Adrenal gland (tissue), 12 donors: Measurements from ENCODE around the gene PCDHGA2. TPM values are rescaled to one million over a fixed set of nuclear protein-coding genes. Genes with fewer than 3 reads are reported as not detected.

ENCODE experiments used
- DNase-seq, 7 donors: peaks; one replicate each; pipeline ENCODE4 v3.0.0-alpha.2; 2019 to 2020
- H3K27ac ChIP-seq, 5 donors: fragments of 200-600 bp; sonication (generic) in 4 of 5; 1 replicate in 3 of 5; 2 replicates in 2 of 5; pipeline versions ENCODE4 v1.5.1 to v1.8.0; 2016 to 2020; ENCODE audit warnings: mild to moderate bottlenecking in 1 of 5
- H3K27me3 ChIP-seq: fragments of 200-600 bp; 2 replicates; pipeline ENCODE4 v1.8.0; 2021
- H3K36me3 ChIP-seq, 2 donors: fragments of 200-600 bp; replicated peaks in 1 of 2; 1 replicate in 1 of 2; 2 replicates in 1 of 2; pipeline versions ENCODE4 v1.5.1 to v1.8.0; 2018 to 2022
- H3K4me1 ChIP-seq, 2 donors: fragments of 200-600 bp; replicated peaks in 1 of 2; 1 replicate in 1 of 2; 2 replicates in 1 of 2; pipeline versions ENCODE4 v1.5.1 to v1.8.0; 2018 to 2021
- H3K4me3 ChIP-seq, 4 donors: fragments of 200-600 bp; sonication (generic) in 3 of 4; one replicate each; pipeline ENCODE4 v1.5.1; 2016 to 2018
- H3K9me3 ChIP-seq, 3 donors: fragments of 200-600 bp; sonication (generic) in 1 of 3; replicated peaks in 1 of 3; 1 replicate in 2 of 3; 2 replicates in 1 of 3; pipeline versions ENCODE4 v1.5.1 to v1.8.0; 2016 to 2021
- CTCF ChIP-seq, 6 experiments: fragments of 450-650 bp in 4 of 6; fragments of 200-600 bp in 2 of 6; sonication (generic) in 1 of 6; IDR thresholded peaks; 1 replicate in 5 of 6; 2 replicates in 1 of 6; pipeline versions ENCODE4 v1.5.1 to v1.8.0; 2016 to 2021; ENCODE audit warnings: antibody characterized with exemption in 6 of 6, mild to moderate bottlenecking in 2 of 6, moderate library complexity in 1 of 6
- POLR2A ChIP-seq, 2 donors: fragments of 450-650 bp; IDR thresholded peaks; one replicate each; pipeline ENCODE4 v1.6.1; 2017; ENCODE audit warnings: antibody characterized with exemption in 2 of 2, mild to moderate bottlenecking in 2 of 2, moderate library complexity in 1 of 2
- WGBS, 4 donors: extraction: QIAGEN DNeasy Blood & Tissue Kit in 2 of 4; methylation state at CpG; one replicate each; pipeline versions ENCODE4 v1.1.5 to v1.1.7; 2013 to 2017; 5-methylcytosine and 5-hydroxymethylcytosine counted together
- intact Hi-C, 2 donors: fragments of 100-400 bp; cut with DNase I; formaldehyde crosslinking; loops; one replicate each; pipeline versions ENCODE4 v1.14.1 to v1.15.0; 2022 to 2023
- polyA plus RNA-seq, 3 donors: library from polyadenylated mRNA; stranded (reverse); fragments of 200-250 nt in 2 of 3; fragments of 350-450 nt in 1 of 3; fragmentation: Illumina TruSeq in 1 of 3; extraction: RNeasy Lipid Tissue Mini Kit (QIAGEN cat#74804) in 1 of 3; gene quantifications; one replicate each; pipeline ENCODE4 v1.2.3, GENCODE V29; 2013 to 2014
- total RNA-seq, 9 donors: library from RNA; depleted of rRNA in 4 of 9; stranded (reverse); fragments of >200 nt in 4 of 9; fragments of 120-200 nt in 1 of 9; fragmentation: NEBNext Ultra II Directional in 1 of 9; extraction: Animal tissue kit (Norgen Biotek cat#: 25700) in 1 of 9; gene quantifications; one replicate each; pipeline versions ENCODE4 v1.1.0 to v1.2.4, GENCODE V29; 2013 to 2023
- donor health status: healthy with polysubstance abuse.
- donor health status: Bipolar disorder and iron deficiency.
- donor health status: DM: yes; HTN: yes; CAD: no.
- donor health status: DM: no; HTN: no; CAD: no.
- donor health status: DM: no; HTN: no; CAD: no.
- donor health status: DM: yes; HTN: yes; CAD: no.

Gene PCDHGA2
- total and polyA plus RNA-seq, 12 donors = 0.27 to 6.1 (median 2.0) TPM

DNA sequence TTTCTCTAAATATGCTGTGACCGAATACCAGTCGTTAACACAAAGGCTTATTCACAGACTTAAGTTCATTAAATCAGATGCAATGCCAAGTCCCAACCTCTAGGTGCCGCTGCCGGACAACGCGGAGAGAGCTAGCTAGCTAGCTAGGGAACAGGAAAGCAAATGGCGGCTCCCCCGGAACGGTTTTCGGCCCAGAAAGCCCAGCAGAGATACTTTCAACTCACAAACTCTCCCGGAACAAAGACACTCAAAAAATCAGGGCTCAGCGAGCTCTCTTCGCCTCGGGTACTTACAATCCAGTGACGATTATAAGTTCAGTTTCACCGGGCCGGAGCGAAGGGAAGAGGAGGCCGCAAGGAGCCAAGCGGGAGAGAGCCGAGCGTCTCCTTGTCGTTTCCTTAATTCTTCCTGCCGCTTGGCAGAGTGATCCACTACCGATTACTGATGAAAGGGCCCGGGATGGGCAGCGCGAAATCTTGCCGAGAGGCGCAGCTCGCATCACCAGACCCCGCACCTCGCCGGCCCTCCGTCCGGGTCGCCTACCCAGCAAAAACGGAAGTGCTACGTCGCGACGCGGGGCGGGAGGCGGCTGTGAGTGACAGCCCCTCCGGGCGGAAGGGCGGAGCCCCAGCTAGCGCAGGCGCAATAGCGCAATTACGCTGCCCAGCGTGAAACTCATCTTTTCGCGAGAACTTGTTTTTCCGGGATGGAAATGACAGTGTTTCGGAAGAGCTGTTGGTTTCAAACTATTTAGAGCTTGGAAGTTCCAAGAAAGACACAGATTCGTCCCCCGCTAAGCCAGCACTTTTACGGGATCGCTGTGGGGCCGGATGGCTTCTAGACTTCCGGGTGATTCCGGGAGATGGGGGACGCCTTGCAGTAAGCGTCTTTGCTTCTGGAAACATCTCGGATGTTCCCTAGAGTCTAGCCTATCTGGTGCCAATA is 18.1 kb upstream of the PCDHGA2 start, which contains the start of gene TAF7:
TAF7 (minus strand) TSS at position 560 of the 945 bp plus-strand sequence. CDS start 740 bp downstream, outside the sequence.
- no peaks in the 10 kb centered on the region for H3K27me3 ChIP-seq
- H3K9me3 ChIP-seq = peaks cover 11 to 55% (median 17%) of the 10 kb centered on the region in 3 donors
- intact Hi-C loops = no loop called here
- 1 to 5% (median 2%) methylated on average over 43 to 67 of the region's 67 CpGs for WGBS, 4 donors
- peak within 1 kb of the TSS; percentile 77 to 96 (median 89) for H3K27ac ChIP-seq
- TF ChIP-seq POLR2A (IDR thresholded peaks at IDR 0.05) (peak; percentile 91 to 92), CTCF (IDR thresholded peaks at IDR 0.05) (peak; percentile 56 to 84 (median 71))
- peaks cover 0 to 9% of the 10 kb centered on the region in 2 donors for H3K4me1 ChIP-seq
- peak; percentile 86 to 93 (median 89) for DNase-seq
- no peaks in the 10 kb centered on the region for H3K36me3 ChIP-seq
- peak within 1 kb of the TSS; percentile 13 to 79 (median 67) for H3K4me3 ChIP-seq

DNA sequence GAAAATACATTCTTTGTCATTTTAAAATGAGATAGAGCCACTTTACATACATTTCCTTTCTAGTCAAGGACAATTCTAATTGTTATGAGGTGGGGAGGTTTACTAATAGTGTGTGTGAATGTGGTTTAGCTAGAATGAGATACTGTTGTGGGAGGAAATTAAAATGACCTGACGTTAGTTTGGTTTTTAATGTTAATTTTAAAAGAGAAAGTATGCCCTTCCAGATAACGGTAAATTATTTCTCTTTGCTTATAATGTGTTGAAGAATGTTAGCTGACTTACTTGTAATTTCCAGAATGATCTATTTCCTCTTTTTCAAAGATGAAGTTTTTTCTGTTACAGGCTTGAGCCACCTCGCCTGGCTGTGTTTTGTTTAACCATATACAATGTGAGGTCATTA is 16.3 kb upstream of the PCDHGA2 start:
- DNase-seq = no peak
- no peaks in the 10 kb centered on the region for H3K36me3 ChIP-seq
- H3K4me3 ChIP-seq = no peak overlapping the region
- no peaks in the 10 kb centered on the region for H3K27me3 ChIP-seq
- WGBS, 4 donors = 87 to 94% (median 92%) methylated on average over 3 of the region's 3 CpGs
- no peak for TF ChIP-seq POLR2A (IDR thresholded peaks at IDR 0.05)
- no peak for TF ChIP-seq CTCF (IDR thresholded peaks at IDR 0.05)
- H3K27ac ChIP-seq = no peak overlapping the region
- intact Hi-C loops = no loop called here
- peaks cover 0 to 9% of the 10 kb centered on the region in 2 donors for H3K4me1 ChIP-seq
- H3K9me3 ChIP-seq = peaks cover 8 to 39% (median 14%) of the 10 kb centered on the region in 3 donors

DNA sequence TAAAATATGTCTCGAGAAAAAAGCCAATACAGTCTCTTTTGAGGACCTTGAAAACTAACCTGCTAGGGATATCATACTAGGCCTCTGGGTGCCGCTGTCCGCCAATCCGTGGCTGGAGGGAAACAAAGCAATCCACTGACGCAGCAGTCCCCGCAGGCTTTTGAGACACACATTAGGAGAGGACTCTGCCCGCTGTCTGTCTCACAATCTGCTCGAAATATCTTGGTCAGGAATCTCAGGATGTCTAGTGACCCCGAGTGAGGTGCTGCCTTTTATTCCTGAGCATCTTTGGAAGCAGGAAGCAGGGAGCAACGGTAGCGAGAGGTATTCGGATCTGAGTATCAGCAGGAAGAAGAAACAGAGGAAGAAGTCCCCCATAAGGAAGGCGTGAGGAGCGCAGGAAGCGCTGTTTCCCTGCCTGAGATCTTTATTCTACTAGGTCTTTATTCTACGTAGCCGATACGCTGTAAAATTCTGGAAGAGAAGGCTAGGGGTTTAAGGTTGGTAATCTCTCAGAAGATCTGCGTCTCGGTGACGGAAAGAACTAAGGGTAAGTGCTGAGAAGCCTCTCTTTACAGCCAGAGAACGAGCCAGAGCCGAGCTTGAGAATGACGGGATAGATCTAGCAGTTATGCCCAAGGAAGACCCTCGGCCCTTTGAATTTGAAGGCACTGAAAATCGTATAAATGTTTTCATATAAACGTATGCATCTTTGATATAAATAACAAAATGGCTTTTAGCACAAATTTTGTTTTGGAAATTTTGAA is 12.3 kb upstream of the PCDHGA2 start:
- Histone ChIP-seq H3K36me3 (no peaks in the 10 kb centered on the region), H3K9me3 (peaks cover 0 to 8% (median 0%) of the 10 kb centered on the region in 3 donors), H3K4me3 (no peak overlapping the region), H3K4me1 (no peaks in the 10 kb centered on the region), H3K27me3 (no peaks in the 10 kb centered on the region), H3K27ac (no peak overlapping the region)
- DNase-seq = peak in 2 of 7 donors; percentile 5 to 60
- 8 to 19% (median 13%) methylated on average over 23 to 27 of the region's 27 CpGs for WGBS, 4 donors
- TF ChIP-seq POLR2A (IDR thresholded peaks at IDR 0.05) = no peak
- no peak for TF ChIP-seq CTCF (IDR thresholded peaks at IDR 0.05)
- intact Hi-C loops = no loop called here

DNA sequence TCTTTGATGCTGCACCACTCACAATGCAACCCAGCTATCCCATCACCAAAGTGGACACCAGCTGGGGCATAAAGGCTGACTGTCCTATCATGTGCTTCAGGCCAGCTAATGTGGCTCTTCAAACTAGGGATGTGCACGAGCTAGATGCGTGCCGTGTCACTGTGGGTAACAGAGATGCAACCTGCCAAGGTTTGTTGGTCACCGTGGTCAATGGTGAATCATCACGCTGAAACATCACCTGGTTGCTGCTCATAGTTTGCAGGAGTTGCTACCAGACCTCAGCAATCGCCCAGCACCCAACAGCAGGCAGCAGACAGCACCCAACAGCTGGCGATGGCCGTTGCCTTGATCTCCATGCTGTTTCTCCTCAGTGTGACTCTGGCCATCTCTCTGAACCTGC is 10.3 kb upstream of the PCDHGA2 start:
- no peak overlapping the region for H3K27ac ChIP-seq
- TF ChIP-seq CTCF (IDR thresholded peaks at IDR 0.05) (no peak), POLR2A (IDR thresholded peaks at IDR 0.05) (no peak)
- H3K9me3 ChIP-seq = peaks cover 0 to 4% (median 0%) of the 10 kb centered on the region in 3 donors
- intact Hi-C loops = no loop called here
- no peaks in the 10 kb centered on the region for H3K36me3 ChIP-seq
- WGBS, 4 donors = 75 to 100% (median 79%) methylated on average over 1 to 8 of the region's 8 CpGs
- no peaks in the 10 kb centered on the region for H3K4me1 ChIP-seq
- no peak for DNase-seq
- H3K4me3 ChIP-seq = no peak overlapping the region
- peaks cover under 1% of the 10 kb centered on the region for H3K27me3 ChIP-seq
